Activated T-helper 2 cell treated with anti-CD3 and anti-CD28 coated beads, Interferon-gamma antibody, Interleukin-2, Interleukin-4, amounts not matched to agents 10 μg/mL and 5 μg/mL and 100 μg/mL, durations not matched to agents 14 hours and 24 hours and 36 hours (primary cell): ENCODE results near the gene CR2. TPM values are rescaled to one million over a fixed set of nuclear protein-coding genes. Genes with fewer than 3 reads are reported as not detected.
"Not testable (repeated sequence)": the region's sequence is repeated elsewhere in the genome, so short reads cannot be mapped to it uniquely, and the experiment has no call there.

Experiments
- DNase-seq: peaks from one replicate; pipeline ENCODE4 v3.0.0; 2021; ENCODE audit warnings: low spot score
- H3K27ac Mint-ChIP-seq: one replicate; pipeline ENCODE4 v1.8.0; 2021; ENCODE audit warnings: mixed read lengths
- H3K27me3 Mint-ChIP-seq: one replicate; pipeline ENCODE4 v1.8.0; 2021; ENCODE audit warnings: low read depth, mixed read lengths
- H3K36me3 Mint-ChIP-seq: one replicate; pipeline ENCODE4 v1.8.0; 2021; ENCODE audit warnings: low read depth, mixed read lengths
- H3K4me1 Mint-ChIP-seq: one replicate; pipeline ENCODE4 v1.8.0; 2021; ENCODE audit warnings: low read depth, mixed read lengths
- H3K4me3 Mint-ChIP-seq: one replicate; pipeline ENCODE4 v1.8.0; 2021; ENCODE audit warnings: low read depth, mild to moderate bottlenecking, moderate library complexity, mixed read lengths
- H3K9me3 Mint-ChIP-seq: one replicate; pipeline ENCODE4 v1.8.0; 2021; ENCODE audit warnings: mixed read lengths
- intact Hi-C: fragments of 100-400 bp; cut with micrococcal nuclease; formaldehyde crosslinking; loops from one replicate; pipeline ENCODE4 v1.15.1; 2023
- total RNA-seq: library from RNA; stranded (reverse); gene quantifications from 2 replicates; pipeline ENCODE4 v1.2.3, GENCODE V29; 2022

Gene CR2
- total RNA-seq, 1 donor from 2014 or later = not detected

GRCh38 chr1:207520400-207521345 lies 66.5 kb downstream of the CR2 start:
- H3K27ac Mint-ChIP-seq, H3K36me3 Mint-ChIP-seq, DNase-seq, intact Hi-C loops, H3K4me1 Mint-ChIP-seq, H3K9me3 Mint-ChIP-seq, H3K4me3 Mint-ChIP-seq: not testable (repeated sequence)
- H3K27me3 Mint-ChIP-seq = peaks cover 25% of the 10 kb centered on the region

- DNase-seq, intact Hi-C loops, H3K27ac Mint-ChIP-seq, H3K4me3 Mint-ChIP-seq, H3K9me3 Mint-ChIP-seq, H3K36me3 Mint-ChIP-seq, H3K4me1 Mint-ChIP-seq: not testable (repeated sequence)
- peaks cover 15% of the 10 kb centered on the region for H3K27me3 Mint-ChIP-seq
These were observed 71.1 kb downstream of the CR2 start for GRCh38 chr1:207525239-207525638.

DNA sequence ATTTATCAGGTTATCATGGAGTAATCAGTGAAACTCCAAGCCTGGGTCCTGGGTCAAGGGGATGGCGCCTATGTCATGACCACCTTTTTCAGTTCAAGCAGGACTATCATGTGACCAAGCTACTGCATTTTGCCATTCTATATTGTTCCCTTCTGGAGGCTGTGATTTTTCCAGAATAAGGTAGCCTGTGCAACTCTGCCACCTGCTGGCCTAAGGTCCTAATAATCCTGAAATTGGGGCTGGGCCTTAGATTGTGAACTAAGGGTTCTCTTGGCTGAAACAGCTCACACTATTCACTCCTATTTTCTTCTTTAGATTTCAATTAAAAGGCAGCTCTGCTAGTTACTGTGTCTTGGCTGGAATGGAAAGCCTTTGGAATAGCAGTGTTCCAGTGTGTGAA lies 74.3 kb downstream of the CR2 start:
- H3K9me3 Mint-ChIP-seq, intact Hi-C loops, H3K27ac Mint-ChIP-seq, DNase-seq, H3K4me3 Mint-ChIP-seq, H3K4me1 Mint-ChIP-seq, H3K36me3 Mint-ChIP-seq: not testable (repeated sequence)
- peaks cover 12% of the 10 kb centered on the region for H3K27me3 Mint-ChIP-seq

GRCh38 chr1:207536263-207536662 lies 82.1 kb downstream of the CR2 start:
- H3K27ac Mint-ChIP-seq, H3K4me3 Mint-ChIP-seq, H3K36me3 Mint-ChIP-seq, H3K9me3 Mint-ChIP-seq, DNase-seq, H3K4me1 Mint-ChIP-seq, intact Hi-C loops, H3K27me3 Mint-ChIP-seq: not testable (repeated sequence)

Other genes starting within 250 kb of the CR2 start
- 132 and 135 TPM in 2 replicates for gene CD55, start 132.7 kb upstream of the CR2 start, total RNA-seq
- gene CR1, start 41.8 kb downstream of the CR2 start, total RNA-seq = not detected in 2 replicates
- not detected in 2 replicates for gene CR1L, start 190.8 kb downstream of the CR2 start, total RNA-seq